Fibroblast of mammary gland (primary cell): ENCODE results near the gene CASZ1.

Source experiments
- DNase-seq: peaks from one replicate; pipeline ENCODE4 v3.0.0-alpha.2; 2010; ENCODE audit warnings: low read depth
- H3K4me3 ChIP-seq: 2 replicates; pipeline ENCODE4 v1.5.1; 2011; ENCODE audit warnings: low read depth, mild to moderate bottlenecking, low read length, moderate library complexity; ENCODE audit not compliant: control insufficient read depth
- TF ChIP-seq, protein P1 (sequence below): conservative IDR thresholded peaks from 2 replicates; pipeline ENCODE4 v1.5.1; 2011; ENCODE audit warnings: low read depth, low read length, inconsistent platforms; ENCODE audit not compliant: control insufficient read depth, insufficient read depth

Gene CASZ1

DNA sequence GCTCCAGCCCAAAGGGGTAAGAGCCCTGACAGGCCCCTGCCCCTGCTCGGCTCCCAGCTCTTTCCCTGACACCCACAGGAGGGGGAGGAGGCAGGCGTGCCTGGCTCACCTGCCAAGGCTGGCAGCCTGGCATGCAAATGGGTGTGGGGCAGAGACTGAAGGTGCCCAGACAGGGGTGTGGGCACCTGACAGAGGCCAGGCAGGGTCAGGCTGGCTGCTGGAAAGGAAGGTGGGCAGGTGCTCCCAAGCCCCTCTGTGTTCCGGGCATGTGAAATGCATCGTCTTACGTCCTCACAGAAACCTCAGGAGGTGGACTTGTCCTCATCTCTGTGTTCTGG, 19.4 kb upstream of the CASZ1 start:
- TF ChIP-seq, protein P1, sequence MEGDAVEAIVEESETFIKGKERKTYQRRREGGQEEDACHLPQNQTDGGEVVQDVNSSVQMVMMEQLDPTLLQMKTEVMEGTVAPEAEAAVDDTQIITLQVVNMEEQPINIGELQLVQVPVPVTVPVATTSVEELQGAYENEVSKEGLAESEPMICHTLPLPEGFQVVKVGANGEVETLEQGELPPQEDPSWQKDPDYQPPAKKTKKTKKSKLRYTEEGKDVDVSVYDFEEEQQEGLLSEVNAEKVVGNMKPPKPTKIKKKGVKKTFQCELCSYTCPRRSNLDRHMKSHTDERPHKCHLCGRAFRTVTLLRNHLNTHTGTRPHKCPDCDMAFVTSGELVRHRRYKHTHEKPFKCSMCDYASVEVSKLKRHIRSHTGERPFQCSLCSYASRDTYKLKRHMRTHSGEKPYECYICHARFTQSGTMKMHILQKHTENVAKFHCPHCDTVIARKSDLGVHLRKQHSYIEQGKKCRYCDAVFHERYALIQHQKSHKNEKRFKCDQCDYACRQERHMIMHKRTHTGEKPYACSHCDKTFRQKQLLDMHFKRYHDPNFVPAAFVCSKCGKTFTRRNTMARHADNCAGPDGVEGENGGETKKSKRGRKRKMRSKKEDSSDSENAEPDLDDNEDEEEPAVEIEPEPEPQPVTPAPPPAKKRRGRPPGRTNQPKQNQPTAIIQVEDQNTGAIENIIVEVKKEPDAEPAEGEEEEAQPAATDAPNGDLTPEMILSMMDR = no peak
- H3K4me3 ChIP-seq = no peak overlapping the region
- no peak for DNase-seq

DNA sequence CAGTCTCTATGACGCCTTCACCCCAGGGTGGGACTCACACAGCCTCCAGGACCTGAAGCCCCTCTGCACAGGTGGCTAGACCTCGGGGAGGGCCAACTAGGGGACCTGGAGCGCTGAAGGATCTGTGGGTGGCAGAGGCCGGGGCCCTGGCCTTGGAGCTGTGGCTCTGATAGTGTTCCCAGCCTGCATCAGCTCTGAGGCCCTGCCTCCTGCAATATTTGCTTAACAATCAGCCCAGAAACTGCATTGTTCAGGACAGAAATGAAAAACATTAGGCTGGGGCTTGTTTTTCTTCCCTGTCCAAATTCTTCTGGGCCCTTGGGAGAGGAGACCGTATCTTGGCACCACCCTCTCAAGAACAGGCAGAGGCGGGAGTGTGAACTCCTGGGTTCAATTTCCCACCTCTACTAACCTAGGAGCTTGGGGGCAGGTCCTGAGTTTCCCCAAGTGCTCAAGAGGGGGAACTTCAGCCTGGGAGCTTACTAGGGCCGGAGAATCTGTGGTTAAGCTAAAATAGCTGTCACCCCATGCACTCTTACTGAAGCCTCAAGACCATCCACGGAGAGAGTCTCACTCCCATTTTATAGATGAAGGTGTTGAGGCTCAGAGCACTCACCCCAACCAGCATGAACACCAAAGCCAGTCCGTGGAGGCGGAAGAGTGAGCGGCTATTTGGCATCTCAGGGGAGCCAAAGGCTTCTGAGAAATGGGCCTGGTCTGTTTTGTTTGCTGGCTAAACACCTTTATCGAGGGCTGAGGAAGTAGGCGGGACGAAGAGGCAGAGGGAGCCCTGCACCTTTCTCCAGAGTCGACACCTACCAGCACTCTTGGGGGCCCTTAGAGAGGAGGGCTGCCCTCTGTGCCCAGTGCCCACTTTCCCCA, 18.8 kb upstream of the CASZ1 start:
- H3K4me3 ChIP-seq = no peak overlapping the region
- TF ChIP-seq, protein P1 = no peak
- DNase-seq = no peak

DNA sequence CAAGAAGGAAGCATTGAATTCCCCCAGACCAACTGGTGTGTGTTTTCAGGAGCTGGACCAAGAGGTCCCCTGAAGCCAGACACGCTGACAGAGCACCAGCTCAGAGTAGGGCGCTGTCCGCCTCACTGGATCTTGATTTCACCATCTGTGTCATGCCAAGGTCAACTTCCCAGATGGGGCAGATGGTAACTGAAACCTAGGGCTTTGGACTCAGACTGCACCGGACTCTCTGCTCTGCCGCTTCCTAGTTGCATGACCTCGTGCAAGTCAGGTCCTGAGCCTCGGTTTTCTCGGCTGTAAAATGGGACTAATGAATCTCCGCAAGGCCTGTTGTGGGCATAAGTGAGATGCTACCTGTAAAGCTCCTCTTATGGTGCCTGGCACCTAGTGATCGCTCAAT, 17.9 kb upstream of the CASZ1 start:
- DNase-seq = no peak
- no peak overlapping the region for H3K4me3 ChIP-seq
- TF ChIP-seq, protein P1 = no peak

DNA sequence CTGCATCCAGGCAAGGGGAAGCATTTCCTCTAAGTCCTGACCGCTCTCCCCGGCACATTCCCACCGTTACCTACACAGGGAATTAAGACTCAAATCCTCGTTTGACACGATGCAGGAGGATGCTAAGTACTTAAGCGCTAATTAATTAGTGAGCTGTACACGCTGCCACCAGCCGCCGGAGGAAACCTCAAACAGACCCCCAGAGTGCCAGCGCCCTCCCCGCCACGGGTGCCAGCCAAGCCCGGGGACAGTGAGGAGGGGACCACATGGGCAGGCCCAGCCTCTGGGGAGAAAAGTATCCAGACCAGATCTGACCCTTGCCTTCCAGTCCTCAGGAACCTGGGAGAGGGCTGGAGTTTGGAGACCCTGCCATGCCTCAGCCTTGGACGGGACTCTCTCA, 17.4 kb upstream of the CASZ1 start:
- TF ChIP-seq, protein P1 = no peak
- no peak for DNase-seq
- H3K4me3 ChIP-seq = no peak overlapping the region

DNA sequence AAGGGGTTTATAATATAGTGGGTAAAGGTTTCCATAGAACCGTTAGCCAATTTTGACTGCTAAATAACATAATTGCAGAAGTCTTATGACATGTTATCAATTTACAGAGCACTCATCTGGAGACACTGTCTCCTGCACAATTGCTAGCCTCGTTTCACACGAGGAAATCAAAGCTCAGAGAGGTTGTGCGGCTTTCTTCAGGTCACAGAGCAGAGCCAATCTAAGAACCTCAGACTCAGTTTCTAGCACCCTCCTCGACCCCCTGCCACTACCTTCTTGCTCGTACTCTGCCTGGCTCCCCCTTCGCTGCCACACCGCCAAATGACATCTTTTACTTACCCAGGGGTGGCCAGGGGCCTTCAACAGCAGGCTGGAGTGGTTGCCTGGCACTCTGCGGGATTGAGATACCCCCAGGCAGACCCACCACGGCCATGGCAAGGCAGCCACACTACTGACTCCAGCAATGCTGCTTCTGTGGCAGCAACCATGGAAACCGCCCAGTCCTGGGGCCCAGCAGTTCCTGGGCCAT, 16.0 kb upstream of the CASZ1 start:
- no peak overlapping the region for H3K4me3 ChIP-seq
- TF ChIP-seq, protein P1 = no peak
- no peak for DNase-seq

DNA sequence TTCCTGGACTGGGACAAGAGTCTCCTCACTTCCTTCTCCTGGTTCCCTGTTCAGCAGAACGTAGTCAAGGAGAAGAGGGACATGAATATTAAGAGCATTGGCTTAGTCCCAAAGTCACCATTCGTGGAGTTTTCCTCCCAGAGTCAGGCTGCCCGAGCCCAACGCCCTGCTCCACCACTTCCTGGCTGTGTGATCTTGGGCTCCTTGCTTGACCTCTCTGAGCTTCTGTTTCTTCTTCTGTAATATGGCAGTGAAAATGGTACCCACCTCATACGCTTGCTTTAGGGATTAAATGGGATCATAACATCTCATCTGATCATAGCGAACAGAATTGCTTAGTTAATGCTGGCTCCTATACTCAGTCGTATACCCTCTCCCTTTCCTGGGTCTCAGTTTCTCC, 12.0 kb upstream of the CASZ1 start:
- no peak overlapping the region for H3K4me3 ChIP-seq
- TF ChIP-seq, protein P1 = no peak
- no peak for DNase-seq

DNA sequence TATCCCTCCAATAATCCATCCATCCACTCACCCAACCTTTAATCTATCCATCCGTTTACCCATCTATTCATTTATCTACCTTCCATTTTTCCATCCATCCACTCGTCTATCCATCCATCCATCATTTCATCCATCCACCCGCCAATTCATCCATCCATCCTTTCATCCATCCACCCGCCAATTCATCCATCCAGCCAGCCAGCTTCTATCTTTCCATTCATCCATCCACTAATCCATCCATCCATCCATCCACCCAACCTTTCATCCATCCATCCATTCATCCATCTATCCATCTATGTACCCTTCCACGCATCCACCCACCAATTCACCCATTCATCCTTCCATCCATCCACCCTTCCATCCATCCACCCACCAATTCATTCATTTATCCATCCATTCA, 10.5 kb upstream of the CASZ1 start:
- no peak for DNase-seq
- TF ChIP-seq, protein P1 = no peak
- H3K4me3 ChIP-seq = no peak overlapping the region
